ENCODE measurements around the gene PUM1.
"Not testable (repeated sequence)": the region's sequence is repeated elsewhere in the genome, so short reads cannot be mapped to it uniquely, and the experiment has no call there.

Gene PUM1

DNA sequence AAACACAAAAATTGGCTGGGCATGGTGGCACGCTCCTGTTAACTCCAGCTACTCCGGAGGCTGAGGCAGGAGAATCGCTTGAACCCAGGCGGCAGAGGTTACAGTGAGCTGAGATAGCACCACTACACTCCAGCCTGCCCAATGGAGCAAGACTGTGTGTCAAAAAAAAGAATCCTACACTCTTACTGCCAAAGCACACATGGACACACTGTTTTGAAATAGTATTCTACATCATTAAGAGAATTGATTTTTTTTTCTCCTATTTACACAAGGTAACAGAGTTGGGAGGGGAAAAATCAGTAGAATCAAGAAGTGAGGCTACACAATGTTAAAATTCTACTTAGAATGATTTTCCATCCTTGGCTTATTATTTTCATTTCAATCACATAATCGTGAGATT is 114.8 kb downstream of the PUM1 start:
- no peaks in the 10 kb centered on the region for H3K4me1 ChIP-seq (ENCODE audit: control insufficient read depth, low read length)
- H3K9me2 ChIP-seq (replicated peaks; ENCODE audit: control insufficient read depth, low read length), result no peaks in the 10 kb centered on the region
- H3F3A ChIP-seq (ENCODE audit: control insufficient read depth, insufficient read depth), result peaks cover 3% of the 10 kb centered on the region
- peaks cover 9% of the 10 kb centered on the region; the same call in 1 of the 2 replicates for H4K20me1 ChIP-seq (ENCODE audit: control insufficient read depth, insufficient read depth, low read depth, low read length)
- TF ChIP-seq, protein P1, sequence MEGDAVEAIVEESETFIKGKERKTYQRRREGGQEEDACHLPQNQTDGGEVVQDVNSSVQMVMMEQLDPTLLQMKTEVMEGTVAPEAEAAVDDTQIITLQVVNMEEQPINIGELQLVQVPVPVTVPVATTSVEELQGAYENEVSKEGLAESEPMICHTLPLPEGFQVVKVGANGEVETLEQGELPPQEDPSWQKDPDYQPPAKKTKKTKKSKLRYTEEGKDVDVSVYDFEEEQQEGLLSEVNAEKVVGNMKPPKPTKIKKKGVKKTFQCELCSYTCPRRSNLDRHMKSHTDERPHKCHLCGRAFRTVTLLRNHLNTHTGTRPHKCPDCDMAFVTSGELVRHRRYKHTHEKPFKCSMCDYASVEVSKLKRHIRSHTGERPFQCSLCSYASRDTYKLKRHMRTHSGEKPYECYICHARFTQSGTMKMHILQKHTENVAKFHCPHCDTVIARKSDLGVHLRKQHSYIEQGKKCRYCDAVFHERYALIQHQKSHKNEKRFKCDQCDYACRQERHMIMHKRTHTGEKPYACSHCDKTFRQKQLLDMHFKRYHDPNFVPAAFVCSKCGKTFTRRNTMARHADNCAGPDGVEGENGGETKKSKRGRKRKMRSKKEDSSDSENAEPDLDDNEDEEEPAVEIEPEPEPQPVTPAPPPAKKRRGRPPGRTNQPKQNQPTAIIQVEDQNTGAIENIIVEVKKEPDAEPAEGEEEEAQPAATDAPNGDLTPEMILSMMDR (IDR thresholded peaks at IDR 0.05; ENCODE audit: low read depth, low read length, poor library complexity, severe bottlenecking), result no peak
- no peak for TF ChIP-seq EZH2phosphoT487 (IDR thresholded peaks at IDR 0.05; ENCODE audit: borderline replicate concordance, low read length)
- peaks cover 18% of the 10 kb centered on the region for H3K79me2 ChIP-seq (ENCODE audit: control insufficient read depth, low read length)
- no peak overlapping the region for H3K4me2 ChIP-seq (ENCODE audit: low read length)
- no peaks in the 10 kb centered on the region for H3K27me3 ChIP-seq (ENCODE audit: control insufficient read depth, low read length)
- peaks cover 84% of the 10 kb centered on the region for H3K36me3 ChIP-seq (ENCODE audit: control insufficient read depth, low read length)
- no peak overlapping the region for H3K27ac ChIP-seq (ENCODE audit: low read depth, low read length)
- H3K9me3 ChIP-seq (ENCODE audit: control insufficient read depth, insufficient read depth, low read length), result no peaks in the 10 kb centered on the region
- H3K4me3 ChIP-seq (ENCODE audit: low read length), result no peak overlapping the region

DNA sequence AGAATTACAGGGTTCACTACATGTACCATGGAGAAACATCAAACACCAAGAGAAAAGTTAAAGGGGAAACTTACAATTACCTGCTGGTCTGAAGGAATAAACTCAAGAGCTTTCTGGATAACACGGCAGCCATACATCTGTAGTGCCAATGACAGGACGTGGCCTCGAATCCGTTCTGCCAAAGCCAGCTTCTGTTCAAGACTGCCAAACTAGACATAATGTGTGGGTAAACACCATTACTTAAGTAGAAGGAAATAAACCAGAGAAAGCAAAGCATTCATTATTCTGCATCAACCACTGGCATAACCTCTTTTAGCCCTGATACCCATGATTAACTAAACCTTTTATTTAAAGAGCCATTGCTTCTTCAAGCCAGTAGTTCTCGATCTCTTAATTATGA is 115.5 kb downstream of the PUM1 start:
- Histone ChIP-seq H3K36me3 (ENCODE audit: control insufficient read depth, low read length) (peaks cover 86% of the 10 kb centered on the region), H4K20me1 (ENCODE audit: control insufficient read depth, insufficient read depth, low read depth, low read length) (peaks cover 9% of the 10 kb centered on the region; the same call in 1 of the 2 replicates), H3K4me1 (ENCODE audit: control insufficient read depth, low read length) (no peaks in the 10 kb centered on the region), H3K27me3 (ENCODE audit: control insufficient read depth, low read length) (no peaks in the 10 kb centered on the region), H3K9me2 (replicated peaks; ENCODE audit: control insufficient read depth, low read length) (no peaks in the 10 kb centered on the region), H3K79me2 (ENCODE audit: control insufficient read depth, low read length) (peaks cover 18% of the 10 kb centered on the region), H3K9me3 (ENCODE audit: control insufficient read depth, insufficient read depth, low read length) (no peaks in the 10 kb centered on the region), H3K27ac (ENCODE audit: low read depth, low read length) (no peak overlapping the region), H3F3A (ENCODE audit: control insufficient read depth, insufficient read depth) (peaks cover 3% of the 10 kb centered on the region), H3K4me2 (ENCODE audit: low read length) (no peak overlapping the region), H3K4me3 (ENCODE audit: low read length) (no peak overlapping the region)
- TF ChIP-seq, protein P1 (IDR thresholded peaks at IDR 0.05; ENCODE audit: low read depth, low read length, poor library complexity, severe bottlenecking), result no peak
- no peak for TF ChIP-seq EZH2phosphoT487 (IDR thresholded peaks at IDR 0.05; ENCODE audit: borderline replicate concordance, low read length)

DNA sequence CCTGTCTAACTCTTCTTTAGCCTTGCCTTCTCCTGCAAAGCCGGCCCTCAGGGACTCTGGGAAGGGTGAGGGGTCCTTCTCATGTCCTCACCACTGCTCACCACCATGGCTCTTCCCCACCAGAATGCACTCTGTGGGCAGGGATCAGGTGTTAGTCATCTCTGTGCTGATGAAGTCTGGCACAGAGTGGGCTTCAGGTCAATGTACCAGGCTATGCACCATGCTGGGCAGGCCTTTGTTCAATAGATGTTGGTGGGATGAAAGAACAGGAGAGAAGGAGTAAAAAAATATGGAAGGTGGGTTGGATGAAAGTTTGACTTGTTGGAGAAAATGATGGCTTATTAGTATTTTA is 116.1 kb downstream of the PUM1 start:
- H3K79me2 ChIP-seq (ENCODE audit: control insufficient read depth, low read length), result peaks cover 16% of the 10 kb centered on the region
- not testable (repeated sequence) for H3K9me3 ChIP-seq (ENCODE audit: control insufficient read depth, insufficient read depth, low read length); H3K4me1 ChIP-seq (ENCODE audit: control insufficient read depth, low read length); H3K4me3 ChIP-seq (ENCODE audit: low read length); H3K9me2 ChIP-seq (replicated peaks; ENCODE audit: control insufficient read depth, low read length); H3F3A ChIP-seq (ENCODE audit: control insufficient read depth, insufficient read depth); H3K27me3 ChIP-seq (ENCODE audit: control insufficient read depth, low read length); H3K4me2 ChIP-seq (ENCODE audit: low read length); H4K20me1 ChIP-seq (ENCODE audit: control insufficient read depth, insufficient read depth, low read depth, low read length); H3K27ac ChIP-seq (ENCODE audit: low read depth, low read length)
- peaks cover 87% of the 10 kb centered on the region for H3K36me3 ChIP-seq (ENCODE audit: control insufficient read depth, low read length)

DNA sequence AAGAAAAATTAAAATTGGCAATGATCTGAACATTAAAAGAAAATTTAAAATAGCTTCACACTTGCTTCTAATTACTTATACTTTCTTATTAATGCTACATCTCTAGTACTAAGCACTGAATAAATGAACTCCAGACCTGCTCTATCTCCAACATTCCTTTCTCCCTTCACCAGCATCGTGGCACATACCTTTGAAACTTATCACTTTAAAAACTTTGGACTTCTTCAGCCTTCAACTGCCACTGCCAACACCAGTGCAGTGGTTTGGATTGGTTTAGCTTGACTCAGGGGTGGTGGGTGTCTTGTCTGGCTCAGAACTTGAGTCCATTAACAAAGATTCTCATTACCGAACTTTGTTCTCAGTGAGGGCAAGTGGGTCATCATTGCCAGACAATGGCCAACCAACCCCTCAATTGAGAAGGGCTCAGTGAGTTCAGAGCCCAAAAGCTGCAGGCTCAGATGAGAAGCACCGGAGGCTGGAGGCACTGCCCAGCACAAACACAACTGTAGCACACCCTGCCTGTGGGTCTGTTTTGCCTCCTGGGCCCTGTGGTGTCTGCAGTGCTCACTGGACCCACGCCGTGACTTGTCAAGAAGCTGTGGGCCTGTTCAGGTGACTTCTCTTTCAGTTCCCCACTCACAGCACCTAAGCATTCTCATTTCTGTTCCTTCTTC is 116.6 kb downstream of the PUM1 start:
- Histone ChIP-seq H3K79me2 (ENCODE audit: control insufficient read depth, low read length) (peaks cover 13% of the 10 kb centered on the region), H3K36me3 (ENCODE audit: control insufficient read depth, low read length) (peaks cover 87% of the 10 kb centered on the region)
- not testable (repeated sequence) for H3K27ac ChIP-seq (ENCODE audit: low read depth, low read length); H3K4me2 ChIP-seq (ENCODE audit: low read length); H3K27me3 ChIP-seq (ENCODE audit: control insufficient read depth, low read length); H3K4me1 ChIP-seq (ENCODE audit: control insufficient read depth, low read length); H3K9me2 ChIP-seq (replicated peaks; ENCODE audit: control insufficient read depth, low read length); H4K20me1 ChIP-seq (ENCODE audit: control insufficient read depth, insufficient read depth, low read depth, low read length); H3K4me3 ChIP-seq (ENCODE audit: low read length); H3F3A ChIP-seq (ENCODE audit: control insufficient read depth, insufficient read depth); H3K9me3 ChIP-seq (ENCODE audit: control insufficient read depth, insufficient read depth, low read length)
